ENCODE results near the gene KCNK7. TPM values are rescaled to one million over a fixed set of nuclear protein-coding genes. Genes with fewer than 3 reads are reported as not detected.
"Not testable (repeated sequence)": the region's sequence is repeated elsewhere in the genome, so short reads cannot be mapped to it uniquely, and the experiment has no call there.

KCNK7 gene
- total and polyA plus RNA-seq, 2 experiments from 2014 or later, result 0.60 TPM; not detected in 1

GRCh38 chr11:65564879-65565559, 30.6 kb downstream of the KCNK7 start:
- not testable (repeated sequence) for H3K9me2 ChIP-seq (ENCODE audit: insufficient read depth); H4K20me1 ChIP-seq (replicated peaks; ENCODE audit: insufficient read depth); H3K4me3 Mint-ChIP-seq; H3K27ac Mint-ChIP-seq; H3K36me3 ChIP-seq (ENCODE audit: insufficient read depth); ATAC-seq; H3K36me3 Mint-ChIP-seq (ENCODE audit: low read depth); H3K4me2 ChIP-seq; H3K27ac ChIP-seq (ENCODE audit: low read depth); H3K9me3 Mint-ChIP-seq; H3K79me2 ChIP-seq (replicated peaks; ENCODE audit: insufficient read depth); H3K4me3 ChIP-seq; DNase-seq (ENCODE audit: low spot score); H2AFZ ChIP-seq; H3K27me3 ChIP-seq (ENCODE audit: insufficient read depth)
- Histone ChIP-seq H3F3A (replicated peaks; ENCODE audit: low read depth) (peaks cover 13% of the 10 kb centered on the region), H3K4me1 (ENCODE audit: insufficient read depth) (peaks cover 22% of the 10 kb centered on the region)
- H3K27me3 Mint-ChIP-seq (ENCODE audit: insufficient read depth, low read depth, poor library complexity), result peaks cover 13% of the 10 kb centered on the region
- peaks cover 27% of the 10 kb centered on the region for H3K4me1 Mint-ChIP-seq

DNA sequence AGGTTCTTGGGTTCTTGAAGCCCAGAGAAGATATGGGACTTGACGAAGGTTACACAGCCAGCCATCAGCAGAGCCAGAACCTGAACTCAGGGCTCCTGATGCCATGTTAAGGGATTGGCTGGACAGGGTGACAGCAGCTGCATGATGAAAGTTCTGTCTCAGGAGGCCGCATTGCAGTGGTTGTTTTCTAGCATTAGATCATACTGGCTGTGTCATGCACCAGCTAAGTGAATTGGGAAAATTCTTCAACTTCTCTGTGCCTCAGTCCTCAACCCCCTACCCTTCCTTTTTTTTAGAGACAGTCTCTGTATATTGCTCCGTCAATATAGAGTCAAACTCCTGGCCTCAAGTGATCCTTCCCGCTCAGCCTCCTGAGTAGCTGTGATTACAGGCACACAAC, 32.0 kb downstream of the KCNK7 start:
- peaks cover 6% of the 10 kb centered on the region; the same call in 1 of the 2 replicates for H3F3A ChIP-seq (replicated peaks; ENCODE audit: low read depth)
- Mint-ChIP-seq H3K27ac (no peak overlapping the region), H3K4me3 (no peak overlapping the region), H3K27me3 (ENCODE audit: insufficient read depth, low read depth, poor library complexity) (peaks cover 17% of the 10 kb centered on the region), H3K9me3 (no peaks in the 10 kb centered on the region), H3K4me1 (peaks cover 24% of the 10 kb centered on the region), H3K36me3 (ENCODE audit: low read depth) (no peaks in the 10 kb centered on the region)
- no peak overlapping the region for H2AFZ ChIP-seq
- H3K4me3 ChIP-seq, result no peak overlapping the region
- H3K27me3 ChIP-seq (ENCODE audit: insufficient read depth), result peaks cover 20% of the 10 kb centered on the region
- H3K27ac ChIP-seq (ENCODE audit: low read depth), result no peak overlapping the region
- H3K79me2 ChIP-seq (replicated peaks; ENCODE audit: insufficient read depth), result no peaks in the 10 kb centered on the region
- DNase-seq (ENCODE audit: low spot score) (no peak), ATAC-seq (no peak)
- no peak overlapping the region for H3K4me2 ChIP-seq
- H4K20me1 ChIP-seq (replicated peaks; ENCODE audit: insufficient read depth), result no peaks in the 10 kb centered on the region
- TF ChIP-seq ETS1 (IDR thresholded peaks at IDR 0.05) (no peak), ZNF331 (CRISPR knock-in tag; IDR thresholded peaks at IDR 0.05; ENCODE audit: low read depth) (no peak), NANOG (IDR thresholded peaks at IDR 0.05; ENCODE audit: borderline replicate concordance) (no peak), CTCF (conservative IDR thresholded peaks at IDR 0.05; ENCODE audit: low read depth in 2 of 2) (no peak), EZH2phosphoT487 (IDR thresholded peaks at IDR 0.05; ENCODE audit: unreplicated experiment) (no peak), EZH2 (IDR thresholded peaks at IDR 0.05; ENCODE audit: low read depth, unreplicated experiment) (no peak), REST (IDR thresholded peaks at IDR 0.05; ENCODE audit: unreplicated experiment) (no peak), STAT1 (IDR thresholded peaks at IDR 0.05; ENCODE audit: unreplicated experiment) (no peak), JUNB (IDR thresholded peaks at IDR 0.05; ENCODE audit: unreplicated experiment) (no peak)
- H3K4me1 ChIP-seq (ENCODE audit: insufficient read depth), result peaks cover 28% of the 10 kb centered on the region
- no peaks in the 10 kb centered on the region for H3K9me2 ChIP-seq (ENCODE audit: insufficient read depth)
- H3K36me3 ChIP-seq (ENCODE audit: insufficient read depth), result no peaks in the 10 kb centered on the region

Data from GM23338 (cell line).